Astrocyte (in vitro differentiated cells and primary cell): ENCODE measurements around the gene PACSIN1. TPM values are rescaled to one million over a fixed set of nuclear protein-coding genes. Genes with fewer than 3 reads are reported as not detected.

ENCODE experiments used
- DNase-seq: peaks from one replicate; pipeline ENCODE4 v3.0.0-alpha.2; 2010; ENCODE audit warnings: low read depth
- FAIRE-seq: peaks from 2 replicates; lab custom pipeline; 2011; peaks lifted over from hg19 to GRCh38; lab: Jason Lieb, UNC
- H2AFZ ChIP-seq: 2 replicates; pipeline ENCODE4 v1.6.0; 2012; ENCODE audit warnings: low read depth, low read length, inconsistent platforms
- H3K27ac ChIP-seq: 2 replicates; pipeline ENCODE4 v1.5.1; 2011; ENCODE audit warnings: low read depth, low read length, inconsistent platforms
- H3K27me3 ChIP-seq: 2 replicates; pipeline ENCODE4 v1.6.0; 2011; ENCODE audit warnings: low read length, inconsistent platforms; ENCODE audit not compliant: insufficient read depth
- H3K36me3 ChIP-seq: 2 replicates; pipeline ENCODE4 v1.5.1; 2011; ENCODE audit warnings: low read length, inconsistent platforms; ENCODE audit not compliant: insufficient read depth
- H3K4me1 ChIP-seq: 2 replicates; pipeline ENCODE4 v1.5.1; 2011; ENCODE audit warnings: low read length, inconsistent platforms; ENCODE audit not compliant: insufficient read depth
- H3K4me2 ChIP-seq: 2 replicates; pipeline ENCODE4 v1.6.0; 2012; ENCODE audit warnings: low read length, inconsistent platforms
- H3K4me3 ChIP-seq: 2 replicates; pipeline ENCODE4 v1.5.1; 2011; ENCODE audit warnings: low read depth, mild to moderate bottlenecking, low read length, inconsistent platforms; ENCODE audit not compliant: insufficient read depth
- H3K79me2 ChIP-seq: 2 replicates; pipeline ENCODE4 v1.6.0; 2012; ENCODE audit warnings: mild to moderate bottlenecking, low read length, inconsistent platforms; ENCODE audit not compliant: insufficient read depth
- H3K9ac ChIP-seq: 2 replicates; pipeline ENCODE4 v1.6.0; 2012; ENCODE audit warnings: mild to moderate bottlenecking, low read length, inconsistent platforms
- H3K9me3 ChIP-seq: 2 replicates; pipeline ENCODE4 v1.5.1; 2012; ENCODE audit warnings: low read depth, mild to moderate bottlenecking, low read length, inconsistent platforms; ENCODE audit not compliant: insufficient read depth
- H4K20me1 ChIP-seq: 2 replicates; pipeline ENCODE4 v1.6.0; 2012; ENCODE audit warnings: low read length, inconsistent platforms; ENCODE audit not compliant: insufficient read depth
- H3K27ac Mint-ChIP-seq: one replicate; pipeline ENCODE4 v1.8.0; 2021; ENCODE audit warnings: mild to moderate bottlenecking, mixed read lengths; ENCODE audit not compliant: unreplicated experiment
- H3K27me3 Mint-ChIP-seq: one replicate; pipeline ENCODE4 v1.8.0; 2021; ENCODE audit warnings: low read depth, mixed read lengths; ENCODE audit not compliant: unreplicated experiment
- H3K36me3 Mint-ChIP-seq: one replicate; pipeline ENCODE4 v1.8.0; 2021; ENCODE audit warnings: low read depth, mixed read lengths; ENCODE audit not compliant: unreplicated experiment
- H3K4me1 Mint-ChIP-seq: one replicate; pipeline ENCODE4 v1.8.0; 2021; ENCODE audit warnings: low read depth, mixed read lengths; ENCODE audit not compliant: unreplicated experiment
- H3K4me3 Mint-ChIP-seq: one replicate; pipeline ENCODE4 v1.8.0; 2021; ENCODE audit warnings: mild to moderate bottlenecking, moderate library complexity, mixed read lengths; ENCODE audit not compliant: unreplicated experiment
- H3K9me3 Mint-ChIP-seq: one replicate; pipeline ENCODE4 v1.8.0; 2021; ENCODE audit warnings: mild to moderate bottlenecking, mixed read lengths; ENCODE audit not compliant: unreplicated experiment
- EZH2 ChIP-seq: IDR thresholded peaks from 2 replicates; pipeline ENCODE4 v1.6.1; 2012; ENCODE audit warnings: mild to moderate bottlenecking, low read length, inconsistent platforms; ENCODE audit not compliant: insufficient read depth
- total RNA-seq: library from RNA; stranded (reverse); gene quantifications from 2 replicates; pipeline ENCODE4 v1.2.1, GENCODE V29; 2021
- TF ChIP-seq, protein P1 (sequence below): IDR thresholded peaks from 2 replicates; pipeline ENCODE4 v1.5.1; 2011; ENCODE audit warnings: low read depth, mild to moderate bottlenecking, inconsistent platforms, low read length, moderate library complexity; ENCODE audit not compliant: insufficient read depth

PACSIN1 gene
- total RNA-seq, 1 donor from 2014 or later: 0.32 TPM

DNA sequence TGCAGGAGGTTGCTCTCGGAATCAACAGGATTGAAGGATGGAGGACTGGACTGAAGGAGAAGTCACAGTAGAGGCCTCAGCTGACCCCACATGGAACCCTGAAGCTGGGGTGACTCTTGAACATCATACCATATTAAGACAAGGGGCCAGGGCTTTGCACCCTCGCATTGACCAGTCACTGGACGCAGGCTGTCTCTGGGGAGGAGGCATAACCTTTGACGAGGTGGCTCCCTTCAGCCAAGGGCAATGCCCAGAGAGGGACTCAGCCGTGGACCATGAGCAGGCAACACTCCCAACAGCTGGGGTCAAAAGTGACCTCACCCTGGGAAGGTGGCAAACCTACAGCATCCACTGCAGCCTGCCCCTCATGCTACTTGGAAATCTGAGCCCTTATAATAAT lies 21.7 kb downstream of the PACSIN1 start:
- Histone ChIP-seq H3K4me1 (no peaks in the 10 kb centered on the region), H3K27me3 (peaks cover 2% of the 10 kb centered on the region), H3K4me3 (no peak overlapping the region), H3K4me2 (no peak overlapping the region), H4K20me1 (no peaks in the 10 kb centered on the region), H3K9me3 (no peaks in the 10 kb centered on the region), H3K27ac (no peak overlapping the region), H3K36me3 (no peaks in the 10 kb centered on the region), H3K9ac (no peak overlapping the region), H2AFZ (no peak overlapping the region), H3K79me2 (no peaks in the 10 kb centered on the region)
- no peak for TF ChIP-seq EZH2
- TF ChIP-seq, protein P1, sequence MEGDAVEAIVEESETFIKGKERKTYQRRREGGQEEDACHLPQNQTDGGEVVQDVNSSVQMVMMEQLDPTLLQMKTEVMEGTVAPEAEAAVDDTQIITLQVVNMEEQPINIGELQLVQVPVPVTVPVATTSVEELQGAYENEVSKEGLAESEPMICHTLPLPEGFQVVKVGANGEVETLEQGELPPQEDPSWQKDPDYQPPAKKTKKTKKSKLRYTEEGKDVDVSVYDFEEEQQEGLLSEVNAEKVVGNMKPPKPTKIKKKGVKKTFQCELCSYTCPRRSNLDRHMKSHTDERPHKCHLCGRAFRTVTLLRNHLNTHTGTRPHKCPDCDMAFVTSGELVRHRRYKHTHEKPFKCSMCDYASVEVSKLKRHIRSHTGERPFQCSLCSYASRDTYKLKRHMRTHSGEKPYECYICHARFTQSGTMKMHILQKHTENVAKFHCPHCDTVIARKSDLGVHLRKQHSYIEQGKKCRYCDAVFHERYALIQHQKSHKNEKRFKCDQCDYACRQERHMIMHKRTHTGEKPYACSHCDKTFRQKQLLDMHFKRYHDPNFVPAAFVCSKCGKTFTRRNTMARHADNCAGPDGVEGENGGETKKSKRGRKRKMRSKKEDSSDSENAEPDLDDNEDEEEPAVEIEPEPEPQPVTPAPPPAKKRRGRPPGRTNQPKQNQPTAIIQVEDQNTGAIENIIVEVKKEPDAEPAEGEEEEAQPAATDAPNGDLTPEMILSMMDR: no peak
- Mint-ChIP-seq H3K4me3 (no peak overlapping the region), H3K9me3 (no peaks in the 10 kb centered on the region), H3K4me1 (peaks cover 5% of the 10 kb centered on the region), H3K27ac (no peak overlapping the region), H3K36me3 (no peaks in the 10 kb centered on the region), H3K27me3 (peaks cover 3% of the 10 kb centered on the region)
- FAIRE-seq (no peak), DNase-seq (no peak)

DNA sequence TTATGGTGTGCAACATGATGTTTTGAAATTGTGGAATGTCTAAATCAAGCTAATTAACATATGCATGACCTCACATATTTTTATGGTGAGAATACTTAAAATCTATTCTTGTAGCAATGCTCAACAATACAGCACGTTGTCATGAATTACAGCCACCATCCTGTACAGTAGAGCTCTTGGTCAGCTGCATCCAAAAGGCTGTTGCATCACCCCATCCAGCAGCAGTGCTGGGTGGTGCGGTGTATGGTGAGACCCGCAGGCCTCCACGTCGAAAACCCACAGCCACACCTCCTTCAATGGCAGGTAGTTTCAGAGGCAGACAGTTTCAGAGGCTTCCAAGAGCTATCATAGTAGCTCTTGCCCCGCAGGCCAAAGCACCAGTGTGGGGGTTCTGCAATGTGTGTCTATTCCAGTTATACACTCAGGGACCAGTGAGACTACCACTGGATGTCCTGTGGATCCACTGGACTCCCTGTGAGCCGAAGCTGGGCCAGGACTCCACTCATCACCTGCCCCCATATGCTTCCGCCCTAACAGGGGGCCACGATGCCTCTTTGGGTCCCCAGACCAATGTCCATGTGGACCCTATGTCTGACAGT lies 23.4 kb downstream of the PACSIN1 start:
- Mint-ChIP-seq H3K27ac (no peak overlapping the region), H3K4me1 (peaks cover 5% of the 10 kb centered on the region), H3K9me3 (no peaks in the 10 kb centered on the region), H3K27me3 (peaks cover 6% of the 10 kb centered on the region), H3K36me3 (no peaks in the 10 kb centered on the region), H3K4me3 (no peak overlapping the region)
- no peak overlapping the region for H3K9ac ChIP-seq
- no peaks in the 10 kb centered on the region for H3K9me3 ChIP-seq
- DNase-seq: peak; percentile 10
- no peaks in the 10 kb centered on the region for H3K79me2 ChIP-seq
- no peak for TF ChIP-seq EZH2
- TF ChIP-seq, protein P1: no peak
- H3K4me1 ChIP-seq: no peaks in the 10 kb centered on the region
- no peak overlapping the region for H3K4me3 ChIP-seq
- no peak for FAIRE-seq
- no peaks in the 10 kb centered on the region for H3K36me3 ChIP-seq
- H3K4me2 ChIP-seq: no peak overlapping the region
- H4K20me1 ChIP-seq: no peaks in the 10 kb centered on the region
- no peak overlapping the region for H3K27ac ChIP-seq
- peaks cover 2% of the 10 kb centered on the region for H3K27me3 ChIP-seq
- H2AFZ ChIP-seq: no peak overlapping the region

DNA sequence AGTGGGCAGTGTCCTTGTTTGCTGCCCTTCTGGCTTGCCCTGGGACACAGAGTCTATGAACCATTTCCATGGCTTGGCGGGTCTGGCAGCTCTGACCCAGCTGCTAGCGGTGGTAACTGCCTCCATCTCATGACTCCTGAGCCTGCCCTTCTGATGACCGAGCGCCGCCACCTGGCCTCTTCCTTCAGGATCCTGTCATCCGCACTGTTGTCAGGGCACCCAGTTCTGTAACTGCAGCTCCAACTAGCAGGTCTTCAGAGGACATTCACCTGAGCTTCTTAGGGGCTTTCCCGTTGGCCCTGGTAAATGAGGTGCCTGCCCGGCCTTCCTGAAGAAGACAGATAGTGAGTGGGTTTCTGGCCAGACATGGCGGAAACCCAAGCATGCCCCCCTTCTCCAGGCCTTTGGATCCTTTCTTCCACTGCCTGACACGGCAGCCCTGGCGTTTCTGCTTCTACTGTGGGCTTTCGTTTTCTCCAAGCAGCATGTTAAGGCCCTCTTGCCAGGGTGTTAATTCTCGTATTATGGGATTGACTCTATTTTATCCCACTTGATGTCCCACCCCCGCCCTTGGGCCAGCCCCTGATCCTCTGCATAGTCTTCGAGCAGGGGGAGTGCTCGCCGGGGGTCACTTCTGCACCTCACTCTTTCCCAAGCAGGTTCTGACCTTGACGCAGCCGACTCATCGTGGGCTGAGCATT lies 24.7 kb downstream of the PACSIN1 start:
- Mint-ChIP-seq H3K27ac (no peak overlapping the region), H3K4me1 (peaks cover 5% of the 10 kb centered on the region), H3K27me3 (peaks cover 12% of the 10 kb centered on the region), H3K36me3 (no peaks in the 10 kb centered on the region), H3K9me3 (no peaks in the 10 kb centered on the region), H3K4me3 (no peak overlapping the region)
- Histone ChIP-seq H3K9me3 (no peaks in the 10 kb centered on the region), H2AFZ (no peak overlapping the region), H3K27me3 (peaks cover 2% of the 10 kb centered on the region), H4K20me1 (no peaks in the 10 kb centered on the region), H3K4me1 (no peaks in the 10 kb centered on the region), H3K27ac (no peak overlapping the region), H3K9ac (no peak overlapping the region), H3K79me2 (no peaks in the 10 kb centered on the region), H3K4me2 (no peak overlapping the region), H3K36me3 (no peaks in the 10 kb centered on the region), H3K4me3 (no peak overlapping the region)
- TF ChIP-seq, protein P1: no peak
- TF ChIP-seq EZH2: no peak
- DNase-seq (no peak), FAIRE-seq (no peak)
